Measurements from ENCODE around the gene SLC7A1.
"Not testable (repeated sequence)": the region's sequence is repeated elsewhere in the genome, so short reads cannot be mapped to it uniquely, and the experiment has no call there.

SLC7A1 gene

GRCh38 chr13:29595380-29596063, at the start of gene SLC7A1:
Gene SLC7A1 (minus strand): TSS chr13:29595688. CDS start chr13:29536188, 59,500 bp downstream.
- DNase-seq = peak; percentile 85

GRCh38 chr13:29640665-29641064, 45.2 kb upstream of the SLC7A1 start:
- DNase-seq = no peak

- DNase-seq = not testable (repeated sequence)
Measured at GRCh38 chr13:29636831-29637230, 41.3 kb upstream of the SLC7A1 start.

GRCh38 chr13:29624997-29625396, 29.5 kb upstream of the SLC7A1 start:
- no peak for DNase-seq

GRCh38 chr13:29621841-29622240, 26.4 kb upstream of the SLC7A1 start:
- DNase-seq = no peak

GRCh38 chr13:29621051-29621800, 25.7 kb upstream of the SLC7A1 start:
- no peak for DNase-seq

GRCh38 chr13:29619995-29620394, 24.5 kb upstream of the SLC7A1 start:
- no peak for DNase-seq

GRCh38 chr13:29613101-29613500, 17.6 kb upstream of the SLC7A1 start:
- DNase-seq = no peak

- DNase-seq = no peak
Measured at GRCh38 chr13:29607465-29607864, 12.0 kb upstream of the SLC7A1 start.

- no peak for DNase-seq
Measured at GRCh38 chr13:29605860-29606526, 10.5 kb upstream of the SLC7A1 start.

GRCh38 chr13:29598321-29598720, 2.8 kb upstream of the SLC7A1 start:
- no peak for DNase-seq

- DNase-seq = no peak
Measured at GRCh38 chr13:29597706-29598105, 2.2 kb upstream of the SLC7A1 start.

GRCh38 chr13:29597246-29597645, 1.8 kb upstream of the SLC7A1 start:
- DNase-seq = no peak

- DNase-seq = no peak
Measured at GRCh38 chr13:29596064-29596418, 553 bp upstream of the SLC7A1 start.

GRCh38 chr13:29594710-29595379, 643 bp downstream of the SLC7A1 start:
- DNase-seq = peak; percentile 72

- no peak for DNase-seq
Measured at GRCh38 chr13:29594303-29594709, 1.2 kb downstream of the SLC7A1 start.

GRCh38 chr13:29593605-29594297, 1.7 kb downstream of the SLC7A1 start:
- no peak for DNase-seq

GRCh38 chr13:29591310-29591709, 4.2 kb downstream of the SLC7A1 start:
- DNase-seq = no peak

GRCh38 chr13:29589967-29590366, 5.5 kb downstream of the SLC7A1 start:
- DNase-seq = no peak

GRCh38 chr13:29589234-29589633, 6.3 kb downstream of the SLC7A1 start:
- no peak for DNase-seq

GRCh38 chr13:29587645-29588044, 7.8 kb downstream of the SLC7A1 start:
- no peak for DNase-seq

- no peak for DNase-seq
Measured at GRCh38 chr13:29583073-29583785, 12.3 kb downstream of the SLC7A1 start.

Measured in activated T-cell treated with anti-CD3 and anti-CD28 coated beads, Interleukin-2, amount 50 U/mL, for 1 hour (primary cell).